ENCODE data around the gene RAD23B. TPM values are rescaled to one million over a fixed set of nuclear protein-coding genes. Genes with fewer than 3 reads are reported as not detected.

The RAD23B gene
- total and polyA plus RNA-seq, 2 of the 13 experiments (the other 11 are each of a cell fraction or from before 2014, with no cell fraction given): 133 to 156 TPM

DNA sequence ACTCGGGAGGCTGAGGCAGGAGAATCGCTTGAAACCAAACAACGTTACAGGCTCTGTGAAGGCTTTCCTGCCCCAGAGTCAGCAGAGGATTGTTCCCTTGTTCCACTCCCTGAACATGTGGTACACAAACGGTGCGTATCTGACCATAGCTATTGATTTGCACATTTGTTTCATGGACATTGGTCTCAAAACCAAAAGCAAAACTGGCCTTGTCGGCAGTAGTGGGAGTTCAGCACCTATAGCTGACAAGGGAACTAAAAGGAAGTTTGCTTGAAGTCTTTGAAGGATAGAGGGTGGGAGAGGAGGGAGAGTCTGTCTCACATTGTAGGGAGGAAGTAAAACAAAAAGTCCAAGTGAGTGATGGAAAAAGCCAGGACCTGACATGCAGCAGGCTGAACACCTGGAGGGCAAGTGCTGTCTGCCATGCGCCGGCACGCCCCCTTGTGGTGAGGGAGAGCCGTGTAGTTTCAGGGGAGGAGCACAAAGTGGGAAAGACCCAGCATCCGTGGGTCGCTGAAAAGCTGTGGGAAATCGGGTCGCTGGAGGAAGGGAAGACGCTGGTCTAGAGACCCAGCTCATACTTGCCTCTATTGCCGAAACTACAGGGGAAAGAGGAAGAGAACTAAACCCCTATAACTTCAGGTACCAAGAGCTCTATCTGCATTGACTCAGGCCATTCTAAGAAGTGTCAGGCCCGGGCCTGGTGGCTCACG, 58.0 kb downstream of the RAD23B start (continued):
- TF ChIP-seq, protein P1, sequence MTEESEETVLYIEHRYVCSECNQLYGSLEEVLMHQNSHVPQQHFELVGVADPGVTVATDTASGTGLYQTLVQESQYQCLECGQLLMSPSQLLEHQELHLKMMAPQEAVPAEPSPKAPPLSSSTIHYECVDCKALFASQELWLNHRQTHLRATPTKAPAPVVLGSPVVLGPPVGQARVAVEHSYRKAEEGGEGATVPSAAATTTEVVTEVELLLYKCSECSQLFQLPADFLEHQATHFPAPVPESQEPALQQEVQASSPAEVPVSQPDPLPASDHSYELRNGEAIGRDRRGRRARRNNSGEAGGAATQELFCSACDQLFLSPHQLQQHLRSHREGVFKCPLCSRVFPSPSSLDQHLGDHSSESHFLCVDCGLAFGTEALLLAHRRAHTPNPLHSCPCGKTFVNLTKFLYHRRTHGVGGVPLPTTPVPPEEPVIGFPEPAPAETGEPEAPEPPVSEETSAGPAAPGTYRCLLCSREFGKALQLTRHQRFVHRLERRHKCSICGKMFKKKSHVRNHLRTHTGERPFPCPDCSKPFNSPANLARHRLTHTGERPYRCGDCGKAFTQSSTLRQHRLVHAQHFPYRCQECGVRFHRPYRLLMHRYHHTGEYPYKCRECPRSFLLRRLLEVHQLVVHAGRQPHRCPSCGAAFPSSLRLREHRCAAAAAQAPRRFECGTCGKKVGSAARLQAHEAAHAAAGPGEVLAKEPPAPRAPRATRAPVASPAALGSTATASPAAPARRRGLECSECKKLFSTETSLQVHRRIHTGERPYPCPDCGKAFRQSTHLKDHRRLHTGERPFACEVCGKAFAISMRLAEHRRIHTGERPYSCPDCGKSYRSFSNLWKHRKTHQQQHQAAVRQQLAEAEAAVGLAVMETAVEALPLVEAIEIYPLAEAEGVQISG (CRISPR knock-in tag; IDR thresholded peaks at IDR 0.05): peak; percentile 50; the same call in 1 of the 2 replicates
- TF ChIP-seq, protein P2, sequence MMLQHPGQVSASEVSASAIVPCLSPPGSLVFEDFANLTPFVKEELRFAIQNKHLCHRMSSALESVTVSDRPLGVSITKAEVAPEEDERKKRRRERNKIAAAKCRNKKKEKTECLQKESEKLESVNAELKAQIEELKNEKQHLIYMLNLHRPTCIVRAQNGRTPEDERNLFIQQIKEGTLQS (CRISPR knock-in tag; IDR thresholded peaks at IDR 0.05): no peak
- TF ChIP-seq TRIM24 (CRISPR knock-in tag; IDR thresholded peaks at IDR 0.05) (no peak), FOXC1 (CRISPR knock-in tag; IDR thresholded peaks at IDR 0.05; ENCODE audit: borderline replicate concordance) (no peak; the same call in 1 of the 2 replicates), KLF11 (CRISPR knock-in tag; IDR thresholded peaks at IDR 0.05) (no peak), NCOA5 (CRISPR knock-in tag; IDR thresholded peaks at IDR 0.05) (no peak), HNRNPUL1 (IDR thresholded peaks at IDR 0.05; ENCODE audit: low read depth, low read length) (no peak), SCMH1 (CRISPR knock-in tag; IDR thresholded peaks at IDR 0.05; ENCODE audit: borderline replicate concordance) (no peak), BHLHE40 (IDR thresholded peaks at IDR 0.05; ENCODE audit: low read length) (0 out of 2 replicates have a peak, but pooled peaks have one; percentile 5), KAT7 (CRISPR knock-in tag; IDR thresholded peaks at IDR 0.05; ENCODE audit: borderline replicate concordance) (no peak), ZNF781 (CRISPR knock-in tag; IDR thresholded peaks at IDR 0.05; ENCODE audit: borderline replicate concordance, not compliant biosample characterization) (no peak), JUN (CRISPR knock-in tag; IDR thresholded peaks at IDR 0.05) (0 out of 2 replicates have a peak, but pooled peaks have one; percentile 27), HNF4A (CRISPR knock-in tag; IDR thresholded peaks at IDR 0.05) (peak; percentile 22; the same call in 1 of the 2 replicates), SMAD3 (CRISPR knock-in tag; IDR thresholded peaks at IDR 0.05) (peak; percentile 31; the same call in 1 of the 2 replicates), LCORL (IDR thresholded peaks at IDR 0.05) (no peak), LCORL (CRISPR knock-in tag; IDR thresholded peaks at IDR 0.05) (no peak), RNF2 (conservative IDR thresholded peaks at IDR 0.05; ENCODE audit: low read depth) (no peak), ZNF235 (CRISPR knock-in tag; IDR thresholded peaks at IDR 0.05; ENCODE audit: borderline replicate concordance) (peak; percentile 19; the same call in 1 of the 2 replicates), ZNF251 (CRISPR knock-in tag; IDR thresholded peaks at IDR 0.05) (no peak)
- TF ChIP-seq, protein P3, sequence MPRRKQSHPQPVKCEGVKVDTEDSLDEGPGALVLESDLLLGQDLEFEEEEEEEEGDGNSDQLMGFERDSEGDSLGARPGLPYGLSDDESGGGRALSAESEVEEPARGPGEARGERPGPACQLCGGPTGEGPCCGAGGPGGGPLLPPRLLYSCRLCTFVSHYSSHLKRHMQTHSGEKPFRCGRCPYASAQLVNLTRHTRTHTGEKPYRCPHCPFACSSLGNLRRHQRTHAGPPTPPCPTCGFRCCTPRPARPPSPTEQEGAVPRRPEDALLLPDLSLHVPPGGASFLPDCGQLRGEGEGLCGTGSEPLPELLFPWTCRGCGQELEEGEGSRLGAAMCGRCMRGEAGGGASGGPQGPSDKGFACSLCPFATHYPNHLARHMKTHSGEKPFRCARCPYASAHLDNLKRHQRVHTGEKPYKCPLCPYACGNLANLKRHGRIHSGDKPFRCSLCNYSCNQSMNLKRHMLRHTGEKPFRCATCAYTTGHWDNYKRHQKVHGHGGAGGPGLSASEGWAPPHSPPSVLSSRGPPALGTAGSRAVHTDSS (CRISPR knock-in tag; conservative IDR thresholded peaks at IDR 0.05): peak; percentile 90; the same call in 1 of the 2 replicates
- TF ChIP-seq, protein P4, sequence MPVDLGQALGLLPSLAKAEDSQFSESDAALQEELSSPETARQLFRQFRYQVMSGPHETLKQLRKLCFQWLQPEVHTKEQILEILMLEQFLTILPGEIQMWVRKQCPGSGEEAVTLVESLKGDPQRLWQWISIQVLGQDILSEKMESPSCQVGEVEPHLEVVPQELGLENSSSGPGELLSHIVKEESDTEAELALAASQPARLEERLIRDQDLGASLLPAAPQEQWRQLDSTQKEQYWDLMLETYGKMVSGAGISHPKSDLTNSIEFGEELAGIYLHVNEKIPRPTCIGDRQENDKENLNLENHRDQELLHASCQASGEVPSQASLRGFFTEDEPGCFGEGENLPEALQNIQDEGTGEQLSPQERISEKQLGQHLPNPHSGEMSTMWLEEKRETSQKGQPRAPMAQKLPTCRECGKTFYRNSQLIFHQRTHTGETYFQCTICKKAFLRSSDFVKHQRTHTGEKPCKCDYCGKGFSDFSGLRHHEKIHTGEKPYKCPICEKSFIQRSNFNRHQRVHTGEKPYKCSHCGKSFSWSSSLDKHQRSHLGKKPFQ (CRISPR knock-in tag; IDR thresholded peaks at IDR 0.05; ENCODE audit: insufficient replicate concordance): no peak
- TF ChIP-seq, protein P5, sequence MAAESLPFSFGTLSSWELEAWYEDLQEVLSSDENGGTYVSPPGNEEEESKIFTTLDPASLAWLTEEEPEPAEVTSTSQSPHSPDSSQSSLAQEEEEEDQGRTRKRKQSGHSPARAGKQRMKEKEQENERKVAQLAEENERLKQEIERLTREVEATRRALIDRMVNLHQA (CRISPR knock-in tag; IDR thresholded peaks at IDR 0.05): no peak
- TF ChIP-seq, protein P6, sequence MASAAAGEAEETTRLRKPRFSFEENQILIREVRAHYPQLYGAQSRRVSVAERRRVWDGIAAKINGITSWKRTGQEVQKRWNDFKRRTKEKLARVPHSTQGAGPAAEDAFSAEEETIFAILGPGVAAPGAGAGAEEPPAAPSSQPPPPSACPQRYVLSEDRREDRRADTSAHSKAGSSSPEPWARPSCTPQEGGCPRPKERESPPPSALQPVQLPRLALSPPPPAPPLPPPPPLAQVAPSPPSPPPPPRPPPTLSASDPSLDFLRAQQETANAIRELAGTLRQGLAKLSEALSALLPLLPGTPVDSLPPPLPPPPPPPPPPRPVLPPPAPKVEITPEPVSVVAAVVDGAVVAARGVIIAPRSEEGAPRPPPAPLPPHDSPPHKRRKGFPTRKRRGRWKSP (CRISPR knock-in tag; IDR thresholded peaks at IDR 0.05): no peak

Measured in HepG2 (cell line).